NCI-H345 (cell line): ENCODE measurements around the gene NEMF.
"Not testable (repeated sequence)": the region's sequence is repeated elsewhere in the genome, so short reads cannot be mapped to it uniquely, and the experiment has no call there.

Experiments used
- DNase-seq: peaks from one replicate; lab custom pipeline; 2025; lab: John Stamatoyannopoulos, UW

NEMF gene

DNA sequence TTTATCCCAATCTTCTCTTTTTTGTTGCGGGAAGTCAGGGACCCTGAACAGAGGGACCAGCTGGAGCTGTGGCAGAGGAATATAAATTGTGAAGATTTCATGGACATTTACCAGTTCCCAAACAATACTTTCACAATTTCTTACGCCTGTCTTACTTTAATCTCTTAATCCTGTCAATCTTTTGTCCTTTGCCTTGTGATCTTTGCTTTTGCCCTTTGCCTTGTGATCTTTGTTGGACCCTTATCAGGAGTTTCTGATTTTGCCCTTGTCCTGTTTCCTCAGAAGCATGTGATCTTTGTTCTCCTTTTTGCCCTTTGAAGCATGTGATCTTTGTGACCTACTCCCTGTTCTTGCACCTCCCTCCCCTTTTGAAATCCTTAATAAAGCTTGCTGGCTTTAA lies 36.5 kb downstream of the NEMF start:
- DNase-seq, result not testable (repeated sequence)

DNA sequence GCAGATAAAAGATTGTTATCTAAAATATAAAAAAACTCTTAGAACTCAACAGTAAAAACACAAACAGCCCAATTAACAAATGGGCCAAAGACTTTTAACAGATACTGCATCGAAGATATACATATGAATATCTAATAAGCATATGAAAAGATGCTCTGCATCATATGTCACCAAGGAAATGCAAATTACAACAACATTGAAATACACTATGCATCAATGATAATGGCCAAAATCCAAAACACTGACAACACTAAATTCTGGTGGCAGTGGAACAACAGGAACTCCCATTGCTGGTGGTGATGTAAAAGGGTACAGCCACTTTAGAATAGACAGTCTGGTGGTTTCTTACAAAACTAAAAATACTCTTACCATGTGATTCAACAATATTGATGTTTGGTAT lies 43.8 kb downstream of the NEMF start:
- no peak for DNase-seq

DNA sequence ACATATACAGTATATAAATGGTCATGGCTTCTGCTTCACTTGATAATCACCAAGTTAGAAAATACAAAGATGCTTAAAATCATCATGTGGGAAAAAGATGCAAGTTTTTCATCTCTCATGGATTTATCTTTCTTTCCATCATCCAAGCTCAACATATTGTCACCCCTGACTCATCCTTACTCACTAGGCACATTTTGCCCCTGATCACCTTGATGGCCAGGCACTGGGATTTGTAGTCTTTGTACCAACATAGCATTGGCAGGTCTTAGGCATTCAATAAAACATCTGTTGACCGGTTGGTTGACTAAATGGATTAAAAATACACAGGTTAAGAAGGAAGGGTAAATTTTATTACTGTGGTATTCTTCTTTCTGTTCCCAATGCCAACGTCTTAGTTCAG lies 56.6 kb downstream of the NEMF start:
- no peak for DNase-seq

DNA sequence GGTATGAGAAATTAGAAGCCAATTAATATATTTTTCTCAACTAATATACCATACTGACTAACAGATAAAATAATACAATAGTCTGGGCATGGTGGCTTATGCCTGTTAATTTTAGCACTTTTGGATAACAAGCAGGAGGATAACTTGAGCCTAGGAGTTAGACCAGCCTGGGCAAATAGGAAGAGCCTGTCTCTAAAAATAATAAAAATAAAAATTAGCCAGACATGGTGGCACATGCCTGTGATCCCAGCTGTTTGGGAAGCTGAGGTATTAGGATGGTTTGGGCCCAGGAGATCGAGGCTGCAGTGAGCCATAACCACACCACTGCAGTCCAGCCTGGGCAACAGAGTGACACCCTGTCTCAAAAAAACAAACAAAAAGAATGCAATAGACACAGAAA lies 60.0 kb downstream of the NEMF start:
- DNase-seq, result no peak

DNA sequence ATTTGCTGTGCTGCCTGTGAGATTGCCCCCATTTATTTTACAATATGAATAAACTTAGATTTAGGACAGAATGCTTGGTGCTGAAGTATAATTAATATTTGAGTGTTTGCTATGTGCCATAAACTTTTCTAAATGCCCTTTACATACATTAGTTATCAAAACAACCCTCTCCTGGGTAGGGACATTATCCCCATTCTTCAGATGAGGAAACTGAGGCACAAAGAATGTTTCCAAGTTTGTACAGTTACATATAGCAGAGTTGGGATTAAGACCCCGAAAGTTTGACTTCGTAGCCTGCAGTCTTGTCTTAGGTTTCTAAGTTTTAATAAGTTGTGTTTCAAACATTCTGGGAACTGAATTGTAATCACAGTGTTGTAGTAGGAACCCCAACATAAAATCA lies 66.3 kb downstream of the NEMF start:
- no peak for DNase-seq

DNA sequence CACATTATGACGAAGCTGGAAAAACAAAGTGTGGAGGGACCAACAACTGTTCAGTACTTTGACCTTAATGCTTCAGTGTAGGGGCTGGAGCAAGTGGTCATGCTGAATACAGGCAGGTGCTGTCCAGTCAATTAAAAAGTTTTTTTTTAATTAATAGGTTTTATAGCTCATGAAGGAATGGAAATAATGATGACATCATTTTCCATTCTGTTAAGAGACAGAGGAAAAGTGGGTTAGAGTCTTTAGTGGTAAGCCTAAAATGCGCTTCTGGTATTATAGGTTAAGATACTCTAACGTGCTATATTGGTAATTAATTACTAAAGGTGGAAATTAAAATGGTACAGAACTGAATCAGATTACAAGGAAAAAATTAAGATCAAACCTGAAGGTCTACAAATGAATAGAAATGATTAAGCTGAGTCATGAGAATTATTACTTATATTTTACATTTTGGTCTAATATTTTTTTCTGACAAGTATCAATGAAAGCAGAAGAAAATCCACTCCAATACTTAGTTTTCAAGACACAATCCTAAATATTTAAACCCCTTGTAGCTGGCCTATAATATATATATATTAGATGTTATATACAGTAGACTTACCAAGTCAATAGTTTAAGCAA lies 69.1 kb downstream of the NEMF start:
- no peak for DNase-seq

DNA sequence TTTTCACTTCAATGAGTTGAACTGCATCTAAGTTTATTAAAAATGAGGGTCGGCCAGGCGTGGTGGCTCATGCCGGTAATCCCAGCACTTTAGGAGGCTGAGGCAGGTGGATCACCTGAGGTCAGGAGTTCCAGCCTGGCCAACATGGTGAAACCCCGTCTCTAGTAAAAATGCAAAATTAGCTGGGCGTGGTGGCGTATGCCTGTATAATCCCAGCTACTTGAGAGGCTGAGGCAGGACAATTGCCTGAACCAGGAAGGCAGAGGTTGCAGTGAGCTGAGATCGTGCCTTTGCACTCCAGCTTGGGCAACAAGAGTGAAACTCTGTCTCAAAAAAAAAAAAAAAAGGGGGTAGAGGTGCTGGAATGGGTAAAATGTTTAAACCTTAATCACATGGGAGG lies 71.5 kb downstream of the NEMF start:
- DNase-seq, result not testable (repeated sequence)

DNA sequence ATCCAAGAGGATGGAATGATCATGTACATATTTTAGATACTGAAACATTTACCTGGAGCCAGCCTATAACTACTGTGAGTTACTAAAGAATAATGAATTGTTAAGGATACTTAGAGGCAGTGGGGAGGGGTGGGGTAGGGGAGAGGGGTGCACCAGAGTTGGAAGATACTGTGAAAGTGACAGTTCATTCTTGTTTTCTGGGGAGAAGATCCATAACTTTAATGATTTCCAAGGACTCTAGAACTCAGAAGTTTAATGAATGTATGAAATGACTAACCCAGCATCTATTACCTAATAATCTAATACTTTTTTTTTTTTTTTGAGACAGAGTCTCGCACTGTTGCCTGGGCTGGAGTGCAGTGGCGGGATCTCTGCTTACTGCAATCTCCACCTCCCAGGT lies 74.2 kb downstream of the NEMF start:
- no peak for DNase-seq

DNA sequence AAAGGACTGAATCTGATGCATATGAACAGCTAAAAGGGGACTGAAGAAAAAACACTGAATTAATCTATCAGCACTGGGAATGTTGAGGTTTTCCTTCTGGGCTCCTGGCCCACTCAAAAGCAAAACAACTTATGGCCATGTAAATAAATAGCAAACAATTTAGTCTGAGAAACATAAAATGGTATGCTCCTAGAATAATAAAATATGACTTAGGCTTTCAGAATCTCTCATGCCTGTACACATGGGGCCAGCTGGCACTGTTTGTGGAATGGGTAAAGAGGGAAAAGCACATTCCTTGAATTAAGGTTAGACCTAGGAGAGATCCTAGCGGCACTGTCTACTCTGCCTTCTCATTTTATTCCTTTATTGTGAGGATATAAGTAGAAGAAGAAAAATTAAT lies 78.5 kb downstream of the NEMF start:
- DNase-seq, result no peak

DNA sequence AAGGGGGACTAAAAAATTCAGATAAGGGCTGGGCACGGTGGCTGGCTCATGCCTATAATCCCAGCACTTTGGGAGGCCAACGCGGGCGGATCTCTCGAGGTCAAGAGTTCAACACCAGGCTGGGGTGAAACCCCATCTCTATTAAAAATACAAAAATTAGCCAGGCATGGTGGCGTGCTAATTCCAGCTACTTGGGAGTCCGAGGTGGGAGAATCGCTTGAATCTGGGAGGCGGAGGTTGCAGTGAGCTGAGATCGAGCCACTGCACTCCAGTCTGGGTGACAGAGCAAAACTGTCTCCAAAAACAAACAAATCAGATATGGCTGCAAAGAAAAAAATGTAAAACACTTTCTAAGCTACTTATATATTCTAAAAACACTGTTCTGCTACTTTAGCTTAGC lies 80.9 kb downstream of the NEMF start:
- not testable (repeated sequence) for DNase-seq

DNA sequence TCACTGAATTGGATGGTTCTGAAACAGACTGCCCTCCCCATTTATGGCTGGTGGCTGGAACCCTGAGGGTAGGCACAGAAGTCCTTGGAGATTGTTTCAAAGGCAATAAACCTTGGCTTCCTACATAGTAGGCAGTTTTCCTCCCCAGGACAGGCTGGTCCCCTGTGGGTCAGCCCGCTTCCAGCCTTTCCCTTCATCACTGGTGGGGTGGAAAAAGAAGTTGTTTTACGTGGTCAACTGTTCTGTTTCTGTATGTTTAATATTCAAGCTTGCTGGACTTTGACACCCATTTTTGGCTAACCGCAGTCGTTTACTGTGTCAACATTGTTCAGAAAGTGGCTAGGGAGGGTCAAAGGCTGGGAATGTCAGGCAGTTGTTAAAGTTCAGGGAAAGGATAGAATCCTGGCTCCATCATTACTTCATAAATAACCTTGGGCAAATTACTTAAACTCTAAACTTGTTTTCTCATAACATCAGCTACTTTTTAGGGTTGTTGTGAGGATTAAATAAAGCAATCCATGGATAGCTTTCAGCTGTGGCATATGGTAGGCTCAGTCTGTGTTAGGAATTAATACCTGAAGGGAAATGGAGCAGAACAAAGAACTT lies 82.3 kb downstream of the NEMF start:
- DNase-seq, result no peak

DNA sequence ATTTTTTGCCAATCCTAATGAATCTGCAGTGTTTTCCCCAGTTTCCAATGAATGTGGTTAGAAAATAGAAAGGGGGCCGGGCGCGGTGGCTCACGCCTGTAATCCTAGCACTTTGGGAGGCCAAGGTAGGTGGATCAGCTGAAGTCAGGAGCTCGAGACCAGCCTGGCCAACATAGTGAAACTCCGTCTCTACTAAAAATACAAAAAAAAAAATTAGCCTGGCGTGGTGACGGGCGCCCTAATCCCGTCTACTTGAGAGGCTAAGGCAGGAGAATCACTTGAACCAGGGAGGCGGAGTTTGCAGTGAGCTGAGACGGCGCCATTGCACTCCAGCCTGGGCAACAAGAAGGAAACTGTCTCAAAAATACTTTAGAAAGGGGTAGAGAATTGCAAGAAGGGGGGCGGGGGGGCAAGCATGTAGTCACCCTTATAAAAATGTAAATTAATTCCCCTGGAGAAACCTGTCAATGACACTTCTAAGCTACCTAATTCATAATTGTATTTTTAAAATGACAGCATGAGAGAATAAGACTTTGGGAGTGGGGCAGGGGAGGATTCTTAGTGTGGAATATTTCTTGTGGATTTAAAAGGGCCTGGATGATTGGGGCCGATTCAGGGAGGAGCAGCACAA lies 82.9 kb downstream of the NEMF start:
- no peak for DNase-seq

DNA sequence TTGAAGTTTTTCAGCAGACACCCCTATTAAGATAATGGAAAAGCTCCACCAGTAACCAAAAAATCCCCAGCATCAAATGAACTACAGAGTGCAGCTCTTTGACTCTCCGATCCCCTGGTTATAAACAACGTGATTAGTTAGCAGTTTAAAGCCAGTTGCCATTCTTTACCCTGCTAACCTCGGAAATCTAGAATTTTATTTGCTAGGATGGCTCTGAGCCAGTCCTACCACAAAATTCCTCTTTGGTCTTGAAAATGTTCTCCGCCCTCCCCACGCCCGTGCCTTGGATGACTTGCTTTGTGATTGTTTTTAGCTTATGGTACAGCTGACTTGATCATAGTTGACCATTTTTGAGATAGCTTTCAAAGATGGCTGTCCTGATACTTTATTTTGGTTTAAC lies 83.4 kb downstream of the NEMF start:
- no peak for DNase-seq

DNA sequence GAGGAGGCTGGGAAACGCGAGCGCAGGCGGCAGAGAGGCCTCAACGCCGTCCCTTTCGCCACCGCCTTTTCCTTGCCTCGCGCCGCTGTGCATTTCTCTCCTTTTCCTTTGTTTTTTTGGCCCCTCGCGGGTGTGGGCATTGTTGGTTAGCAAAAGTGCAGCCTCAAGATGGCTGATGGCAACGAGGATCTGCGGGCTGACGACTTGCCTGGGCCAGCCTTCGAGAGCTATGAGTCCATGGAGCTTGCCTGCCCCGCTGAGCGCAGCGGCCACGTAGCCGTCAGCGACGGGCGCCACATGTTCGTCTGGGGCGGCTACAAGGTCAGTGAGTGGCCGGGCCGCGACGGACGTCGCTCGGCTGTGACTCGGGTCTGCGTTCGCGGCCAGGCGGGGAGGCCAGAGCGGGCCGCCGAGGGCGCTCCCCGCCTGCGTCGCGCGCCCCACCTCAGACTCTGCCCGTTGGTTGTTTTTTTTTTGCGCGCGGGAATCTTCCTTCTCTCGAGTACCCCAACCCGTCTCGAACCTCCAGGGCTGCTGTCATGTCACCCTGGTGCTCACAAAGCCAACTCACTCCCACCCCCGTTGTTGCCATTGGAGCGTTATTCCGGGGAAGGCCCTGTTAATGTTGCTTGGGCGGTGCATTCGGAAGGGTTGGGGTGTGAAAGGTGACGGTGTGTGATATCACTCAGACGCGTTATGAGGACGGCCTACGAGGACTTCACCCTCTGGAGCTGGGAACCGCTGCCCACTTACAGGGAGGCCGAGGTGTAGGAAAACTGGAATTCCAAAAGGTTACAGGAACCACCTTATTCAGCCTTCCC lies 84.1 kb downstream of the NEMF start:
- DNase-seq, result peak; percentile 47

DNA sequence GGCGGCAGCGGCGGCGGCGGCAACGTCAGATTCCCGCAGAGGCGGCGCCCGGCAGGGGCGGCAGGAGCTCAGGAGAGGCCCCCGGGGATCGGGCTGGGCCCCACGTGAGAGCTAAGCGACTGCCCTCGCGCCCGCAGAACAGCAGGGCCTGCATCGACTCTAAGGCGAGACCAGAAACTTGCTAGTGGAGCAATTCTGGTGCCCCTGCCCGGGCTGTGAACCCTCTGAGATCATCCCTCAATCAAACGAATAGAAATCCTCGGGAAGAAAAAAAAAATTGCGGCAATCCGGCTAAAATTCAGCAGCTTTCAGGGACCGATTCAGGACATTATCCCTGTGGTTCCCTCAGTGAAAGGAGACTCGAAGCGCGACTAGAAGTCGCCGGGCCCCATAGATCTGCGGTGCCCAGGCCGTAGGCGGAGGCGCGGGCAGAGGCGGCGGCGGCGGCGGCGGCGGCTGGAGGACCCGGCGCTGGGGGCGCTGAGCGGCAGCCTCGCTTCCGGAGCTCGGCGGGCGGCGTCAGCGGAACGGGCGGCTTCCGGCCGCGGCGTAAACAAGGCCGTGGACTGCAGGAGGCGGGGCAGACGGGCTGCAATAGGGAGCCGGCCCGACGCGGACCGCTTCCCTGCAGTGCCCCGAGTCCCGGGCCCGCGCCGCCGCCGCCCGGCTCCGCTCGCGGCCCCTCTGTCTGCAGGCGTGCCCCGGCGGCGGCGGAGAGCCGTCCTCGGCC lies 84.9 kb downstream of the NEMF start, which contains the start of gene KLHDC2:
TSS of gene KLHDC2 (plus strand) at position 583 of the 730 bp plus-strand sequence. CDS start 316 bp downstream, outside the sequence.
- peak; percentile 91 for DNase-seq

DNA sequence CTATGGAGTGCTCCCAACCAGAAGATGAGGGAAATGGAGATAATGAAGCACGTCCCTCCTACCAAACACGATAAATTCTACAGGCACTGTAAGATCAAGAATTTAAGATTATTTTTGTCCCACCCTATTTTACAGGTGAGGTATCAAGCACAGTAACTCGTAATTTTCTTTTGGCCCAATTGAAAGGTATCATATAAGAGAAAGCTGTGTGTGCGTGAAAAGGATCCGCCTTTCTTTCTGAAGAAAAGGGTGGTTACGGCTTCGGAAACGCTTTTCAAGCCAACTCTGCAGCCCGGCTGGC lies 85.4 kb downstream of the NEMF start:
- DNase-seq, result no peak

DNA sequence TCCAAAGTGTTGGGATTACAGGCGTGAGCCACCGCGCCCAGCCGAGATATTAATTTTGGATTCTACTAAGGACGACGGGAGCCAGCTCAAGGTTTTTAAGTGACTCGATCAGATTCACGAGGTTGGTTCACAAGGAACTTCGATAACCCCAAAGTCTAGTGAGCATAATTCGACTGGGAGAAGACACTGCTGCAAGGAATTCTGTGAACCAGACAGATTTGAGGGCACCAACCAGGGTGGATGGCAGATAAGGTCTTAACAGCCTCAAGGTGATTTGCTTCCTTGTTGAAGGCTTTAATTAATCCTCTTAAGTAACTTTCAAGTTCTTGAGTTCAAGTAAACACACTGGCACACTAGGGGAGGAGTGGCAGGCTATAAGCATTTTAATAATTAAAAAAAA lies 85.7 kb downstream of the NEMF start:
- no peak for DNase-seq

DNA sequence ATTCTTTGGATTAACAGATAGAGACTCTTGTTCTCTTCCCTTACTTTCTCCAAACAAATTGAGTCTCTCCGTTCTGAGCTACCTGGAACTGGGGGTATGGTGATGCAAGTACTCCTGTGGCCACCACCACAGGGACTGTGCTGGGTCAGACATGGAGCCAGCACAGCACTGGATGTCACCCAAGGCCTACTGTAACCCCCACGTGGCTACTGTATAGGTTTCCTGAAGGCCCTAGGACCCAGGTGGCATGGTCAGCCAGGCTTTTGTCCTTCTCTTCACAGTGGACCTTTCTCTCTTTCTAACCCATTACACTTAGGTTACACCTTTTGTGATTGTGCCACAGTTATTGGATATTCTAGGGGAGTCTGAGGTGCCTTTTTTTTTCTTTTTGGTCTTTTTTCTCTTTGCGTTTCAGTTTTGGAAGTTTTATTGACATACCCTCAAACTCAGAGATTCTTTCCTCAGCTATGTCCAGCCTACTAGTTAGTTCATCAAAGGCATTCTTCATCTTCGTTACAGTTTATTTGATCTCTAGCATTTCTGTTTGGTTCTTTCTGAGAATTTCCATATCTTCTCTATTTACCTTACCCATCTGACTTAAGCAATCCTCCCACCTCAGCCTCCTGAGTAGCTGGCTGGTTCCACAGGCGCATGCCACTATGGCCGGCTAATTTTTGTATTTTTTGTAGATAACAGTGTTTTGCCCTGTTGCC lies 90.6 kb downstream of the NEMF start:
- no peak for DNase-seq

DNA sequence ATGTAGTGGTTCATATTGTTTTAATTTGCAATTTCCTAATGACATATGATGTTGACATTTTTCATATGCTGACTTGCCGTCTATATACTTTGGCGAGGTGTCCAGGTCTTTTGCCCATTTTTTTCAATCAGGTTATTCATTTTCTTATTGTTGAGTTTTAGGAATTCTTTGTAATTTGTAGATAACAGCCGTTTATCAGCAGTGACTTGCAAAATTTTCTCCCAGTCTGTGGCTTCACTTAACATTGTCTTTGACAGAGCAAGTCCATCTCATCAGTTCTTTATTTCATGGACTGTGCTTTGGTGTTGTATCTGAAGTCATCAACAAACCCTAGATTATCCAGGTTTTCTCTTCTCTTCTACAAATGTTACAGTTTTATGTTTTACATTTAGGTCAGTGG lies 97.2 kb downstream of the NEMF start:
- DNase-seq, result no peak

DNA sequence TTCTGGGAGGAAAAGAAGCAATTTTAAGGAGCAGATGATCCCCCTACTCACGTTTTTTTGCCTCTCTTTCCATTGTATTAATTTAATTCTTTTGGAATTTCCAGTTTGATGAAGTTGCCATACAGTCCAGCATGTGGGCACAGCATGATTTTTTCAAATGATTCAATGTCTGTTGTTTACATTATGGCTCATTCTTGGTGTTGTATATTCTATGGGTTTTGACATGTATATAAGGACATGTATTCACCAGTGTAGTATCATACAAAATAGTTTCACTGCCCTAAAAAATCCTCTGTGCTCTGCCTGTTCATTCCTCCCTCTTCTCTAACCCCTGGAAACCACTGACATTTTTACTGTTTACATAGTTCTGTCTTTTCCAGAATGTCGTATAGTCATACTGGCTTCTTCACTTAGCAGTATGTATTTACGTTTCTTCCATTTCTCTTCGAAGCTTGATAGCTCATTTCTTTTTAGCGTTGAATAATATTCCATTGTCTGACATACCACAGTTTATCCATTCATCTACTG lies 98.0 kb downstream of the NEMF start:
- no peak for DNase-seq

DNA sequence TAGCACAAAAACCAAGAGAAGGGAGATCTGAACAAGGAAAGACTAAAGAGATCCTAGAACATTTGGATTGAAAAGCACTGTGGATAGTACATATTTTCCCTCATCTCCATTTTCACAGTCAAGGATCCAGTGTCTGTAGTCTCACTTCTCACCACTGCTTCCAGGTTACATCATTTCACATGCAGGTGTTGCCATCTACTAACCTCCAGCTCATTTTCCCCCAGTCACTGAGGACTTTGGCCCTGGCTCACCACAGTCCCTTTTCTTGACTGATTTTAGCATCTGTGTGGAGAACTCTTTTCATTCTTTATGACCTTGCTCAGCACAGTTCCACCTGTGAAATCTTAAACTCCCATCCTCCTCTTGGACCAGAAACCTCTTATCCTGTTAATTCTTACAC lies 106.1 kb downstream of the NEMF start:
- not testable (repeated sequence) for DNase-seq
